Measurements from ENCODE around the gene CAMK2B.

GRCh38 chr7:44194562-44195145 is 130.7 kb downstream of the CAMK2B start:
- TF ChIP-seq CTCF (IDR thresholded peaks at IDR 0.05; ENCODE audit: low read depth, low read length, poor library complexity, severe bottlenecking) (no peak), EZH2phosphoT487 (IDR thresholded peaks at IDR 0.05; ENCODE audit: borderline replicate concordance, low read length) (no peak)
